A549 treated with ZK216348 at 1 μM for 4 hours (cell line): ENCODE measurements around the gene TSHZ3. TPM values are rescaled to one million over a fixed set of nuclear protein-coding genes. Genes with fewer than 3 reads are reported as not detected.

Experiments used
- total RNA-seq: library from RNA; stranded (reverse); fragments of 200-300 nt; extraction: Qiagen RNA extraction; gene quantifications from 5 replicates; pipeline ENCODE4 v1.2.3, GENCODE V29; 2022; ENCODE audit warnings: low read depth

TSHZ3 gene, protein sequence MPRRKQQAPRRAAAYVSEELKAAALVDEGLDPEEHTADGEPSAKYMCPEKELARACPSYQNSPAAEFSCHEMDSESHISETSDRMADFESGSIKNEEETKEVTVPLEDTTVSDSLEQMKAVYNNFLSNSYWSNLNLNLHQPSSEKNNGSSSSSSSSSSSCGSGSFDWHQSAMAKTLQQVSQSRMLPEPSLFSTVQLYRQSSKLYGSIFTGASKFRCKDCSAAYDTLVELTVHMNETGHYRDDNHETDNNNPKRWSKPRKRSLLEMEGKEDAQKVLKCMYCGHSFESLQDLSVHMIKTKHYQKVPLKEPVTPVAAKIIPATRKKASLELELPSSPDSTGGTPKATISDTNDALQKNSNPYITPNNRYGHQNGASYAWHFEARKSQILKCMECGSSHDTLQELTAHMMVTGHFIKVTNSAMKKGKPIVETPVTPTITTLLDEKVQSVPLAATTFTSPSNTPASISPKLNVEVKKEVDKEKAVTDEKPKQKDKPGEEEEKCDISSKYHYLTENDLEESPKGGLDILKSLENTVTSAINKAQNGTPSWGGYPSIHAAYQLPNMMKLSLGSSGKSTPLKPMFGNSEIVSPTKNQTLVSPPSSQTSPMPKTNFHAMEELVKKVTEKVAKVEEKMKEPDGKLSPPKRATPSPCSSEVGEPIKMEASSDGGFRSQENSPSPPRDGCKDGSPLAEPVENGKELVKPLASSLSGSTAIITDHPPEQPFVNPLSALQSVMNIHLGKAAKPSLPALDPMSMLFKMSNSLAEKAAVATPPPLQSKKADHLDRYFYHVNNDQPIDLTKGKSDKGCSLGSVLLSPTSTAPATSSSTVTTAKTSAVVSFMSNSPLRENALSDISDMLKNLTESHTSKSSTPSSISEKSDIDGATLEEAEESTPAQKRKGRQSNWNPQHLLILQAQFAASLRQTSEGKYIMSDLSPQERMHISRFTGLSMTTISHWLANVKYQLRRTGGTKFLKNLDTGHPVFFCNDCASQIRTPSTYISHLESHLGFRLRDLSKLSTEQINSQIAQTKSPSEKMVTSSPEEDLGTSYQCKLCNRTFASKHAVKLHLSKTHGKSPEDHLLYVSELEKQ
- 1.8 to 3.5 TPM (median 3.0 TPM) in 5 replicates for total RNA-seq

GRCh38 chr19:31349160-31349881 lies at the start of gene TSHZ3:
TSS of gene TSHZ3 (minus strand) at chr19:31349436. CDS start at chr19:31349219, 217 bp downstream.

